ENCODE results near the gene ATP5F1B. TPM values are rescaled to one million over a fixed set of nuclear protein-coding genes. Genes with fewer than 3 reads are reported as not detected.

The ATP5F1B gene
- total and polyA plus RNA-seq, 9 of the 15 experiments (the other 6 are each of a cell fraction or from before 2014, with no cell fraction given), result 908 to 3,125 (median 1,482) TPM

DNA sequence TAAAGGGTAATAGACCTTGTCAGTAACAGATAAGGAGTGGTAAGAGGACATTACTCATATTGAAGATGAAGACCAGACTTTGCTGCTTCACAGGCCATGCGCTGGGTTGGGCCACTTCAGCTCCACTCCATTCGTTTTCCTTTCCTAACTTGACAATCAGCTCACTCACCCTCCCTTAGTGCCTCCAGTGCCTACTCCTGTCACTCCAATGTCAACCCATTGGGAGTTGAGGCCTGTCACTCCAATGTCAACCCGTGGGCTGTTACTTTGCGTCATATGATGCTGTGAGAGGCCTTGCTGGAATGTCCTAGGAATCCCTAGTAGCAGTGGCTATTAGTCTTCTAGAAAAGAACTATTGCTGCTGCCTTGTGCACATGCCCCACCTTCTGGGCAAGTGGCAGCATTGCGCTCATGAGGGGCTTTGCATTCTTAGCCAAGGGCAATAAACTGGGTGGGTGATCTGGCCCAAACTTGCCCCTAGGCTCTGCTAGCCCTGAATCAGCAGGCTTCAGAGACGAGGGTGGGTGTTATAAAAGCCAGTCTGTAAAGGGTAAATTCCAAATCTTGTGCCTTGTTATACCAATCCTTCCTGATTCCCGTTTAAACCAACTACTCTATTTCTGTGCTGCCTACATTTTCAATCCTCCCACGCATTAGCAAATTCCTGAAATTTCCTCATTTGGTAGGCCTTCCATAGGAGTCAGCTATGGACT, 51.7 kb downstream of the ATP5F1B start (continued):
- TF ChIP-seq JUN (IDR thresholded peaks at IDR 0.05; ENCODE audit: borderline replicate concordance, low read depth, low read length) (0 out of 2 replicates have a peak, but pooled peaks have one; percentile 16), JUN (CRISPR knock-in tag; IDR thresholded peaks at IDR 0.05; ENCODE audit: borderline replicate concordance) (no peak), DIDO1 (tag; IDR thresholded peaks at IDR 0.05; ENCODE audit: low read depth) (no peak), ETV1 (tag; conservative IDR thresholded peaks at IDR 0.05; ENCODE audit: low read depth) (no peak), EWSR1 (IDR thresholded peaks at IDR 0.05; ENCODE audit: borderline replicate concordance, low read depth, partially characterized antibody) (no peak), JUND (IDR thresholded peaks at IDR 0.05; ENCODE audit: borderline replicate concordance, low read depth, low read length) (0 out of 2 replicates have a peak, but pooled peaks have one; percentile 32), JUND (tag; IDR thresholded peaks at IDR 0.05; ENCODE audit: borderline replicate concordance, low read depth, low read length) (0 out of 3 replicates have a peak, but pooled peaks have one; percentile 33), ETS2 (tag; IDR thresholded peaks at IDR 0.05; ENCODE audit: borderline replicate concordance, poor library complexity, severe bottlenecking) (no peak), KLF13 (tag; IDR thresholded peaks at IDR 0.05; ENCODE audit: borderline replicate concordance, low read depth) (no peak), TEAD2 (tag; IDR thresholded peaks at IDR 0.05) (no peak; the same call in 1 of the 2 replicates), CBFB (CRISPR knock-in tag; IDR thresholded peaks at IDR 0.05) (no peak), ARID1B (IDR thresholded peaks at IDR 0.05) (no peak), XRCC5 (IDR thresholded peaks at IDR 0.05; ENCODE audit: low read depth, low read length) (no peak), STAT5B (CRISPR knock-in tag; IDR thresholded peaks at IDR 0.05) (no peak)
- TF ChIP-seq, protein P1, sequence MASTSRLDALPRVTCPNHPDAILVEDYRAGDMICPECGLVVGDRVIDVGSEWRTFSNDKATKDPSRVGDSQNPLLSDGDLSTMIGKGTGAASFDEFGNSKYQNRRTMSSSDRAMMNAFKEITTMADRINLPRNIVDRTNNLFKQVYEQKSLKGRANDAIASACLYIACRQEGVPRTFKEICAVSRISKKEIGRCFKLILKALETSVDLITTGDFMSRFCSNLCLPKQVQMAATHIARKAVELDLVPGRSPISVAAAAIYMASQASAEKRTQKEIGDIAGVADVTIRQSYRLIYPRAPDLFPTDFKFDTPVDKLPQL (IDR thresholded peaks at IDR 0.05; ENCODE audit: extremely low read depth, insufficient read length), result no peak
- TF ChIP-seq, protein P2, sequence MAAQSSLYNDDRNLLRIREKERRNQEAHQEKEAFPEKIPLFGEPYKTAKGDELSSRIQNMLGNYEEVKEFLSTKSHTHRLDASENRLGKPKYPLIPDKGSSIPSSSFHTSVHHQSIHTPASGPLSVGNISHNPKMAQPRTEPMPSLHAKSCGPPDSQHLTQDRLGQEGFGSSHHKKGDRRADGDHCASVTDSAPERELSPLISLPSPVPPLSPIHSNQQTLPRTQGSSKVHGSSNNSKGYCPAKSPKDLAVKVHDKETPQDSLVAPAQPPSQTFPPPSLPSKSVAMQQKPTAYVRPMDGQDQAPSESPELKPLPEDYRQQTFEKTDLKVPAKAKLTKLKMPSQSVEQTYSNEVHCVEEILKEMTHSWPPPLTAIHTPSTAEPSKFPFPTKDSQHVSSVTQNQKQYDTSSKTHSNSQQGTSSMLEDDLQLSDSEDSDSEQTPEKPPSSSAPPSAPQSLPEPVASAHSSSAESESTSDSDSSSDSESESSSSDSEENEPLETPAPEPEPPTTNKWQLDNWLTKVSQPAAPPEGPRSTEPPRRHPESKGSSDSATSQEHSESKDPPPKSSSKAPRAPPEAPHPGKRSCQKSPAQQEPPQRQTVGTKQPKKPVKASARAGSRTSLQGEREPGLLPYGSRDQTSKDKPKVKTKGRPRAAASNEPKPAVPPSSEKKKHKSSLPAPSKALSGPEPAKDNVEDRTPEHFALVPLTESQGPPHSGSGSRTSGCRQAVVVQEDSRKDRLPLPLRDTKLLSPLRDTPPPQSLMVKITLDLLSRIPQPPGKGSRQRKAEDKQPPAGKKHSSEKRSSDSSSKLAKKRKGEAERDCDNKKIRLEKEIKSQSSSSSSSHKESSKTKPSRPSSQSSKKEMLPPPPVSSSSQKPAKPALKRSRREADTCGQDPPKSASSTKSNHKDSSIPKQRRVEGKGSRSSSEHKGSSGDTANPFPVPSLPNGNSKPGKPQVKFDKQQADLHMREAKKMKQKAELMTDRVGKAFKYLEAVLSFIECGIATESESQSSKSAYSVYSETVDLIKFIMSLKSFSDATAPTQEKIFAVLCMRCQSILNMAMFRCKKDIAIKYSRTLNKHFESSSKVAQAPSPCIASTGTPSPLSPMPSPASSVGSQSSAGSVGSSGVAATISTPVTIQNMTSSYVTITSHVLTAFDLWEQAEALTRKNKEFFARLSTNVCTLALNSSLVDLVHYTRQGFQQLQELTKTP (IDR thresholded peaks at IDR 0.05; ENCODE audit: low read depth in 1 of 2, partially characterized antibody in 2 of 2), result no peak
- TF ChIP-seq, protein P3, sequence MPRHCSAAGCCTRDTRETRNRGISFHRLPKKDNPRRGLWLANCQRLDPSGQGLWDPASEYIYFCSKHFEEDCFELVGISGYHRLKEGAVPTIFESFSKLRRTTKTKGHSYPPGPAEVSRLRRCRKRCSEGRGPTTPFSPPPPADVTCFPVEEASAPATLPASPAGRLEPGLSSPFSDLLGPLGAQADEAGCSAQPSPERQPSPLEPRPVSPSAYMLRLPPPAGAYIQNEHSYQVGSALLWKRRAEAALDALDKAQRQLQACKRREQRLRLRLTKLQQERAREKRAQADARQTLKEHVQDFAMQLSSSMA (CRISPR knock-in tag; IDR thresholded peaks at IDR 0.05), result no peak
- TF ChIP-seq, protein P4, sequence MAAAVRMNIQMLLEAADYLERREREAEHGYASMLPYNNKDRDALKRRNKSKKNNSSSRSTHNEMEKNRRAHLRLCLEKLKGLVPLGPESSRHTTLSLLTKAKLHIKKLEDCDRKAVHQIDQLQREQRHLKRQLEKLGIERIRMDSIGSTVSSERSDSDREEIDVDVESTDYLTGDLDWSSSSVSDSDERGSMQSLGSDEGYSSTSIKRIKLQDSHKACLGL (CRISPR knock-in tag; IDR thresholded peaks at IDR 0.05; ENCODE audit: borderline replicate concordance, poor library complexity, severe bottlenecking), result no peak
- TF ChIP-seq, protein P5, sequence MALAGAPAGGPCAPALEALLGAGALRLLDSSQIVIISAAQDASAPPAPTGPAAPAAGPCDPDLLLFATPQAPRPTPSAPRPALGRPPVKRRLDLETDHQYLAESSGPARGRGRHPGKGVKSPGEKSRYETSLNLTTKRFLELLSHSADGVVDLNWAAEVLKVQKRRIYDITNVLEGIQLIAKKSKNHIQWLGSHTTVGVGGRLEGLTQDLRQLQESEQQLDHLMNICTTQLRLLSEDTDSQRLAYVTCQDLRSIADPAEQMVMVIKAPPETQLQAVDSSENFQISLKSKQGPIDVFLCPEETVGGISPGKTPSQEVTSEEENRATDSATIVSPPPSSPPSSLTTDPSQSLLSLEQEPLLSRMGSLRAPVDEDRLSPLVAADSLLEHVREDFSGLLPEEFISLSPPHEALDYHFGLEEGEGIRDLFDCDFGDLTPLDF (CRISPR knock-in tag; IDR thresholded peaks at IDR 0.05), result no peak
